HCT116 (cell line): Measurements from ENCODE around the gene GNPTAB. TPM values are rescaled to one million over a fixed set of nuclear protein-coding genes. Genes with fewer than 3 reads are reported as not detected.

Experiments
- ATAC-seq: fragments of 200-7000 bp; cut with Tn5 transposase; 2 replicates; pipeline ENCODE4 v1.9.1; 2020; ENCODE audit warnings: mild to moderate bottlenecking, moderate library complexity
- BruUV-seq: library from RNA; stranded (reverse); fragments of 400-500 nt; replicated peaks from 2 replicates; lab custom pipeline; 2021; lab: Mats Ljungman, UMichigan
- CTCF ChIA-PET: fragments of 300-600 bp; sonication (Branson Sonifier 250); formaldehyde crosslinking; loops from one replicate; lab custom pipeline; 2021; ENCODE audit warnings: antibody characterized with exemption; lab: Charles Lee
- POLR2A ChIA-PET: fragments of 300-600, 350-600 bp; sonication (Branson Sonifier 250); formaldehyde crosslinking; loops from one replicate; lab custom pipeline; 2021; ENCODE audit warnings: antibody characterized with exemption; lab: Charles Lee
- RAD21 ChIA-PET, 2 experiments: fragments of 300-600 bp; sonication (Branson Sonifier 250); formaldehyde crosslinking; loops; one replicate each; lab custom pipeline; 2023; ENCODE audit warnings: low total read pairs in 2 of 2; ENCODE audit not compliant: uncharacterized antibody in 2 of 2, unreplicated experiment in 2 of 2, low non-redundant PET in 1 of 2; lab: Charles Lee
- DNase-seq: peaks from one replicate; pipeline ENCODE4 v3.0.0-alpha.2; 2010; ENCODE audit warnings: low read depth, low spot score
- H2AFZ ChIP-seq: fragments of 200-600 bp; shearing (Covaris generic), sonication (generic); 2 replicates; pipeline ENCODE4 v1.6.1; 2017; ENCODE audit warnings: low read depth, mixed run types, mixed read lengths, antibody characterized with exemption, low read length; ENCODE audit not compliant: poor library complexity, severe bottlenecking
- H3K27ac ChIP-seq: 2 replicates; pipeline ENCODE4 v1.5.1; 2012; ENCODE audit warnings: low read depth, low read length
- H3K27me3 ChIP-seq: fragments of 200-600 bp; sonication (generic); 2 replicates; pipeline ENCODE4 v1.6.1; 2016; ENCODE audit warnings: mixed run types, low read length, mixed read lengths; ENCODE audit not compliant: insufficient read depth
- H3K36me3 ChIP-seq, 2 experiments: fragments of 200-500 bp in 1 of 2; fragments of 200-600 bp in 1 of 2; sonication (Bioruptor generic) in 1 of 2; sonication (generic) in 1 of 2; 2 replicates each; pipeline versions ENCODE4 v1.5.1 to v1.6.1; 2014 to 2016; ENCODE audit warnings: low read length in 2 of 2, inconsistent platforms in 1 of 2, mixed read lengths in 1 of 2, mixed run types in 1 of 2; ENCODE audit not compliant: insufficient read depth in 2 of 2, control insufficient read depth in 1 of 2
- H3K4me1 ChIP-seq, 2 experiments: fragments of 200-600 bp in 1 of 2; sonication (generic) in 1 of 2; 2 replicates each; pipeline versions ENCODE4 v1.5.1 to v1.6.1; 2012 to 2017; ENCODE audit warnings: low read length in 2 of 2, inconsistent platforms in 1 of 2, mild to moderate bottlenecking in 1 of 2, mixed read lengths in 1 of 2, mixed run types in 1 of 2, moderate library complexity in 1 of 2; ENCODE audit not compliant: insufficient read depth in 2 of 2, control insufficient read depth in 1 of 2
- H3K4me2 ChIP-seq: fragments of 200-600 bp; sonication (generic); 2 replicates; pipeline ENCODE4 v1.6.1; 2017; ENCODE audit warnings: mixed run types, low read length, mixed read lengths
- H3K4me3 ChIP-seq, 2 experiments: fragments of 200-600 bp in 1 of 2; sonication (generic) in 1 of 2; replicated peaks in 1 of 2; 2 replicates each; pipeline ENCODE4 v1.5.1; 2011 to 2016; ENCODE audit warnings: low read length in 2 of 2, control low read depth in 1 of 2, low read depth in 1 of 2, mild to moderate bottlenecking in 1 of 2, mixed read lengths in 1 of 2, mixed run types in 1 of 2
- H3K79me2 ChIP-seq: fragments of 200-600 bp; sonication (generic); 2 replicates; pipeline ENCODE4 v1.6.1; 2017; ENCODE audit warnings: mild to moderate bottlenecking, mixed run types, low read length, moderate library complexity, mixed read lengths; ENCODE audit not compliant: insufficient read depth
- H3K9ac ChIP-seq: fragments of 200-600 bp; sonication (generic); 2 replicates; pipeline ENCODE4 v1.6.1; 2016; ENCODE audit warnings: low read length, mixed read lengths
- H3K9me2 ChIP-seq: fragments of 200-600 bp; sonication (generic), shearing (Covaris generic); 2 replicates; pipeline ENCODE4 v1.6.1; 2017; ENCODE audit warnings: mixed run types, mild to moderate bottlenecking, moderate library complexity; ENCODE audit not compliant: insufficient read depth
- H3K9me3 ChIP-seq, 2 experiments: fragments of 200-500 bp in 1 of 2; fragments of 200-600 bp in 1 of 2; sonication (Bioruptor generic) in 1 of 2; sonication (generic) in 1 of 2; 2 replicates each; pipeline ENCODE4 v1.6.1; 2014 to 2017; ENCODE audit warnings: low read length in 2 of 2, mixed read lengths in 2 of 2, inconsistent platforms in 1 of 2, low read depth in 1 of 2, mild to moderate bottlenecking in 1 of 2, mixed run types in 1 of 2, moderate library complexity in 1 of 2; ENCODE audit not compliant: control insufficient read depth in 1 of 2, insufficient read depth in 1 of 2
- H4K20me1 ChIP-seq: fragments of 200-600 bp; sonication (generic), shearing (Covaris generic); 2 replicates; pipeline ENCODE4 v1.6.1; 2017; ENCODE audit warnings: mixed run types, mild to moderate bottlenecking, moderate library complexity; ENCODE audit not compliant: insufficient read depth
- CBX3 ChIP-seq: IDR thresholded peaks from 2 replicates; pipeline ENCODE4 v1.6.1; 2012; ENCODE audit warnings: low read depth
- CTCF ChIP-seq, 3 experiments: fragments of 200-600 bp in 1 of 3; sonication (generic) in 1 of 3; IDR thresholded peaks in 2 of 3; conservative IDR thresholded peaks in 1 of 3; 2 replicates each; pipeline ENCODE4 v1.5.1; 2012 to 2017; ENCODE audit warnings: low read depth in 2 of 3, low read length in 2 of 3, antibody characterized with exemption in 1 of 3, borderline replicate concordance in 1 of 3, control low read depth in 1 of 3, mild to moderate bottlenecking in 1 of 3, mixed read lengths in 1 of 3, mixed run types in 1 of 3, moderate library complexity in 1 of 3; ENCODE audit not compliant: insufficient read depth in 1 of 3
- RAD21 ChIP-seq: IDR thresholded peaks from 2 replicates; pipeline ENCODE4 v1.6.1; 2012; ENCODE audit warnings: low read depth, mild to moderate bottlenecking
- SRF ChIP-seq: IDR thresholded peaks from 2 replicates; pipeline ENCODE4 v1.6.1; 2012; ENCODE audit warnings: low read depth
- intact Hi-C: fragments of 100-400 bp; cut with micrococcal nuclease; formaldehyde crosslinking; loops from 2 replicates; pipeline ENCODE4 v1.10.0; 2022
- total RNA-seq: library from RNA; stranded (reverse); gene quantifications from one replicate; pipeline ENCODE4 v1.2.1, GENCODE V29; 2021; ENCODE audit not compliant: unreplicated experiment

GNPTAB gene
- total RNA-seq, 1 experiment from 2014 or later = 41.4 TPM

- intact Hi-C loops = loop anchor here (1.0 to 5.0 kb wide), 3 partner anchors 87 to 345 kb away; no protein-coding TSS in a partner anchor
- RAD21 ChIA-PET = interaction anchor here (0.6 kb wide), 2 partner anchors 31 to 70 kb away, joined by 3 to 4 read pairs; no protein-coding TSS in a partner anchor
- no TSS peak for BruUV-seq
Measured at GRCh38 chr12:101759396-101760047, 71.2 kb downstream of the GNPTAB start.

More at GRCh38 chr12:101759396-101760047, 71.2 kb downstream of the GNPTAB start:
- Histone ChIP-seq H3K79me2 (no peaks in the 10 kb centered on the region), H3K9me3 (no peaks in the 10 kb centered on the region), H4K20me1 (0 out of 2 replicates have a peak, but pooled peaks cover 1% of the 10 kb centered on the region), H3K4me1 (no peaks in the 10 kb centered on the region), H3K27ac (no peak overlapping the region)
- ChIA-PET POLR2A (no interaction called here), CTCF (interaction anchor here (0.5 to 1.8 kb wide), 14 partner anchors 9 to 352 kb away, joined by 3 to 11 read pairs (median 4); partner anchors contain the start of gene ARL1)
- peak; percentile 75 for TF ChIP-seq RAD21
- TF ChIP-seq SRF = no peak
- TF ChIP-seq CTCF (IDR thresholded peaks at IDR 0.05 in 2 of 3, conservative IDR thresholded peaks at IDR 0.05 in 1 of 3; ENCODE audit: borderline replicate concordance in 1 of 3, insufficient read depth in 1 of 3, low read depth in 2 of 3, low read length in 2 of 3) = peak; percentile 68 to 78 (median 72)
- TF ChIP-seq CBX3 = 0 out of 2 replicates have a peak, but pooled peaks have one; percentile 37
- TF ChIP-seq, all 23 proteins: peak for 3
- no peak overlapping the region for H3K4me3 ChIP-seq
- H3K4me2 ChIP-seq = no peak overlapping the region
- ATAC-seq (peak; percentile 80), DNase-seq (peak; percentile 13)
- no peak overlapping the region for H2AFZ ChIP-seq
- no peaks in the 10 kb centered on the region for H3K9me2 ChIP-seq
- no peaks in the 10 kb centered on the region for H3K27me3 ChIP-seq
- peaks cover 0 to 10% of the 10 kb centered on the region in 2 experiments; a peak in 2 of 4 replicates for H3K36me3 ChIP-seq
- H3K9ac ChIP-seq = no peak overlapping the region
